Measurements from ENCODE around the gene SNURF.
A peak's percentile ranks its signal among the peaks of the same experiment; 100 is the strongest.
"Not testable (repeated sequence)": the region's sequence is repeated elsewhere in the genome, so short reads cannot be mapped to it uniquely, and the experiment has no call there.

The SNURF gene

GRCh38 chr15:24933716-24934115 lies 21.1 kb upstream of the SNURF start:
- TF ChIP-seq CTCF (IDR thresholded peaks at IDR 0.05; ENCODE audit: low read depth, low read length, missing control alignments): no peak
- no peak for DNase-seq (ENCODE audit: low read depth)
- H3K4me3 ChIP-seq (ENCODE audit: low read depth, low read length): no peak overlapping the region

- DNase-seq (ENCODE audit: low read depth); H3K4me3 ChIP-seq (ENCODE audit: low read depth, low read length): not testable (repeated sequence)
These were observed 16.6 kb upstream of the SNURF start for GRCh38 chr15:24938224-24938623.

GRCh38 chr15:24940236-24940635 lies 14.6 kb upstream of the SNURF start:
- H3K4me3 ChIP-seq (ENCODE audit: low read depth, low read length): no peak overlapping the region
- no peak for TF ChIP-seq CTCF (IDR thresholded peaks at IDR 0.05; ENCODE audit: low read depth, low read length, missing control alignments)

GRCh38 chr15:24943361-24943760 lies 11.4 kb upstream of the SNURF start:
- TF ChIP-seq CTCF (IDR thresholded peaks at IDR 0.05; ENCODE audit: low read depth, low read length, missing control alignments): no peak
- no peak for DNase-seq (ENCODE audit: low read depth)
- no peak overlapping the region for H3K4me3 ChIP-seq (ENCODE audit: low read depth, low read length)

More at GRCh38 chr15:24940236-24940635, 14.6 kb upstream of the SNURF start:
- DNase-seq (ENCODE audit: low read depth): no peak

GRCh38 chr15:24944954-24945353 lies 9.8 kb upstream of the SNURF start:
- no peak for DNase-seq (ENCODE audit: low read depth)
- no peak for TF ChIP-seq CTCF (IDR thresholded peaks at IDR 0.05; ENCODE audit: low read depth, low read length, missing control alignments)
- H3K4me3 ChIP-seq (ENCODE audit: low read depth, low read length): no peak overlapping the region

GRCh38 chr15:24945711-24946110 lies 9.1 kb upstream of the SNURF start:
- TF ChIP-seq CTCF (IDR thresholded peaks at IDR 0.05; ENCODE audit: low read depth, low read length, missing control alignments): no peak

GRCh38 chr15:24948495-24948894 lies 6.3 kb upstream of the SNURF start:
- DNase-seq (ENCODE audit: low read depth): no peak
- no peak overlapping the region for H3K4me3 ChIP-seq (ENCODE audit: low read depth, low read length)
- TF ChIP-seq CTCF (IDR thresholded peaks at IDR 0.05; ENCODE audit: low read depth, low read length, missing control alignments): no peak

More at GRCh38 chr15:24945711-24946110, 9.1 kb upstream of the SNURF start:
- no peak for DNase-seq (ENCODE audit: low read depth)
- no peak overlapping the region for H3K4me3 ChIP-seq (ENCODE audit: low read depth, low read length)

- TF ChIP-seq CTCF (IDR thresholded peaks at IDR 0.05; ENCODE audit: low read depth, low read length, missing control alignments): no peak
- H3K4me3 ChIP-seq (ENCODE audit: low read depth, low read length): peak overlapping the region; percentile 74
- no peak for DNase-seq (ENCODE audit: low read depth)
These were observed 739 bp downstream of the SNURF start for GRCh38 chr15:24955531-24955921.

All from GM12864 (cell line).